ENCODE measurements around the gene HTT.

Gene HTT

DNA sequence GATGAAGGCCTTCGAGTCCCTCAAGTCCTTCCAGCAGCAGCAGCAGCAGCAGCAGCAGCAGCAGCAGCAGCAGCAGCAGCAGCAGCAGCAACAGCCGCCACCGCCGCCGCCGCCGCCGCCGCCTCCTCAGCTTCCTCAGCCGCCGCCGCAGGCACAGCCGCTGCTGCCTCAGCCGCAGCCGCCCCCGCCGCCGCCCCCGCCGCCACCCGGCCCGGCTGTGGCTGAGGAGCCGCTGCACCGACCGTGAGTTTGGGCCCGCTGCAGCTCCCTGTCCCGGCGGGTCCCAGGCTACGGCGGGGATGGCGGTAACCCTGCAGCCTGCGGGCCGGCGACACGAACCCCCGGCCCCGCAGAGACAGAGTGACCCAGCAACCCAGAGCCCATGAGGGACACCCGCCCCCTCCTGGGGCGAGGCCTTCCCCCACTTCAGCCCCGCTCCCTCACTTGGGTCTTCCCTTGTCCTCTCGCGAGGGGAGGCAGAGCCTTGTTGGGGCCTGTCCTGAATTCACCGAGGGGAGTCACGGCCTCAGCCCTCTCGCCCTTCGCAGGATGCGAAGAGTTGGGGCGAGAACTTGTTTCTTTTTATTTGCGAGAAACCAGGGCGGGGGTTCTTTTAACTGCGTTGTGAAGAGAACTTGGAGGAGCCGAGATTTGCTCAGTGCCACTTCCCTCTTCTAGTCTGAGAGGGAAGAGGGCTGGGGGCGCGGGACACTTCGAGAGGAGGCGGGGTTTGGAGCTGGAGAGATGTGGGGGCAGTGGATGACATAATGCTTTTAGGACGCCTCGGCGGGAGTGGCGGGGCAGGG is 568 bp downstream of the HTT start:
- Histone ChIP-seq H3K27ac (peak overlapping the region; percentile 83 to 95 (median 90)), H3K9ac (peak overlapping the region; percentile 87 to 97 (median 95)), H3K4me2 (peak overlapping the region; percentile 86 to 99 (median 92)), H3K27me3 (no peaks in the 10 kb centered on the region), H3K4me1 (peaks cover 44 to 53% (median 50%) of the 10 kb centered on the region in 10 experiments), H3K4me3 (peak overlapping the region; percentile 75 to 97 (median 92)), H3K9me3 (replicated peaks in 1 of 11) (no peaks in the 10 kb centered on the region), H3K36me3 (peaks cover 0 to 8% (median 0%) of the 10 kb centered on the region in 11 experiments; a peak in 3 of 22 replicates), H4K20me1 (peaks cover 44 to 50% (median 45%) of the 10 kb centered on the region in 11 experiments; a peak in 21 of 22 replicates)
- TF ChIP-seq Cebpa-rat (IDR thresholded peaks at IDR 0.05), result no peak

DNA sequence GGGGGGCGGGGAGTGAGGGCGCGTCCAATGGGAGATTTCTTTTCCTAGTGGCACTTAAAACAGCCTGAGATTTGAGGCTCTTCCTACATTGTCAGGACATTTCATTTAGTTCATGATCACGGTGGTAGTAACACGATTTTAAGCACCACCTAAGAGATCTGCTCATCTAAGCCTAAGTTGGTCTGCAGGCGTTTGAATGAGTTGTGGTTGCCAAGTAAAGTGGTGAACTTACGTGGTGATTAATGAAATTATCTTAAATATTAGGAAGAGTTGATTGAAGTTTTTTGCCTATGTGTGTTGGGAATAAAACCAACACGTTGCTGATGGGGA is 1.1 kb downstream of the HTT start:
- Histone ChIP-seq H3K9ac (peak overlapping the region; percentile 65 to 97 (median 94); a peak in 21 of 22 replicates), H3K36me3 (peaks cover 0 to 8% (median 0%) of the 10 kb centered on the region in 11 experiments; a peak in 3 of 22 replicates), H4K20me1 (peaks cover 48 to 55% (median 51%) of the 10 kb centered on the region in 11 experiments; a peak in 21 of 22 replicates), H3K27ac (peak overlapping the region in 10 of 11 experiments; percentile 42 to 95 (median 88); a peak in 18 of 22 replicates), H3K9me3 (replicated peaks in 1 of 11) (no peaks in the 10 kb centered on the region), H3K27me3 (no peaks in the 10 kb centered on the region), H3K4me2 (peak overlapping the region; percentile 86 to 99 (median 92)), H3K4me1 (peaks cover 46 to 54% (median 50%) of the 10 kb centered on the region in 10 experiments), H3K4me3 (peak overlapping the region; percentile 75 to 97 (median 92))
- TF ChIP-seq Cebpa-rat (IDR thresholded peaks at IDR 0.05), result no peak

DNA sequence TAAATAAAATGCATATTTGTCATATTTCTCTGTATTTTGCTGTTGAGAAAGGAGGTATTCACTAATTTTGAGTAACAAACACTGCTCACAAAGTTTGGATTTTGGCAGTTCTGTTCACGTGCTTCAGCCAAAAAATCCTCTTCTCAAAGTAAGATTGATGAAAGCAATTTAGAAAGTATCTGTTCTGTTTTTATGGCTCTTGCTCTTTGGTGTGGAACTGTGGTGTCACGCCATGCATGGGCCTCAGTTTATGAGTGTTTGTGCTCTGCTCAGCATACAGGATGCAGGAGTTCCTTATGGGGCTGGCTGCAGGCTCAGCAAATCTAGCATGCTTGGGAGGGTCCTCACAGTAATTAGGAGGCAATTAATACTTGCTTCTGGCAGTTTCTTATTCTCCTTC is 3.3 kb downstream of the HTT start:
- Histone ChIP-seq H3K36me3 (peaks cover 0 to 18% (median 2%) of the 10 kb centered on the region in 11 experiments; a peak in 8 of 22 replicates), H3K9ac (peak overlapping the region in 10 of 11 experiments; percentile 1 to 54 (median 28); a peak in 9 of 22 replicates), H4K20me1 (peaks cover 65 to 77% (median 73%) of the 10 kb centered on the region in 11 experiments; a peak in 21 of 22 replicates), H3K4me1 (peaks cover 46 to 57% (median 50%) of the 10 kb centered on the region in 10 experiments), H3K27ac (peak overlapping the region in 6 of 11 experiments; percentile 16 to 36 (median 25); a peak in 6 of 22 replicates), H3K4me2 (peak overlapping the region; percentile 56 to 98 (median 91)), H3K4me3 (no peak overlapping the region), H3K27me3 (no peaks in the 10 kb centered on the region), H3K9me3 (replicated peaks in 1 of 11) (no peaks in the 10 kb centered on the region)
- no peak for TF ChIP-seq Cebpa-rat (IDR thresholded peaks at IDR 0.05)

DNA sequence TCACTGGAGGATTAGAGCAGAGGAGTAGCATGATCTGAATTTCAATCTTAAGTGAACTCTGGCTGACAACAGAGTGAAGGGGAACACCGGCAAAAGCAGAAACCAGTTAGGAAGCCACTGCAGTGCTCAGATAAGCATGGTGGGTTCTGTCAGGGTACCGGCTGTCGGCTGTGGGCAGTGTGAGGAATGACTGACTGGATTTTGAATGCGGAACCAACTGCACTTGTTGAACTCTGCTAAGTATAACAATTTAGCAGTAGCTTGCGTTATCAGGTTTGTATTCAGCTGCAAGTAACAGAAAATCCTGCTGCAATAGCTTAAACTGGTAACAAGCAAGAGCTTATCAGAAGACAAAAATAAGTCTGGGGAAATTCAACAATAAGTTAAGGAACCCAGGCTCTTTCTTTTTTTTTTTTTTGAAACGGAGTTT is 5.2 kb downstream of the HTT start:
- H3K9ac ChIP-seq, result no peak overlapping the region
- no peak overlapping the region for H3K27ac ChIP-seq
- no peaks in the 10 kb centered on the region for H3K27me3 ChIP-seq

DNA sequence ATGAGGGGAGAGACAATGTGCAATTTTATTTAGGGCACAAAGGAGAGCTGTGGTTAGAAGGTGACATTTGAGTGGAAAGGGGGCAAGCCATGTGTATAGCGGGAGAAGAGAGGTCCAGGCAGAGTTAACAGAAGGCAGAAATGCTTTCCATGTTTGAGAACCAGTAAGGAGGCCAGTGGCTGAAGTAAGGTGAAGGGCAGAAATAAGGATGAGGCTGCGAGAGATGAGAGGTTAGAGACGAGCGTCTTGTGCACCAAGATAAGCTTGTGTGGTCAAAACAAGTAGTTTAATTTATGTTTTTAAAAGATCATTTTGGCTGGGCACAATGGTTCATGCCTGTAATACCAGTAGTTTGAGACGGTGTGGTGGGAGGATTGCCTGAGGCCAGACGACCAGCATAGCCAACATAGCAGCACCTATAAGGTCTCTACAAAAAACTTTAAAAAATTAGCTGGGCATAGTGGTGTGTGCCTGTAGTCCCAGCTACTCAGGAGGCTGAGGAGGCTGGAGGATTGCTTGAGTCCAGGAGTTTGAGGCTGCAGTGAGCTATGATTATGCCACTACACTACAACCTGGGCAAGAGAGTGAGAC is 8.5 kb downstream of the HTT start:
- Histone ChIP-seq H3K4me1 (peaks cover 15 to 33% (median 22%) of the 10 kb centered on the region in 10 experiments), H3K4me3 (no peak overlapping the region), H3K9ac (no peak overlapping the region), H3K4me2 (no peak overlapping the region), H4K20me1 (peaks cover 75 to 100% (median 96%) of the 10 kb centered on the region in 11 experiments; a peak in 21 of 22 replicates), H3K27me3 (no peaks in the 10 kb centered on the region), H3K27ac (no peak overlapping the region), H3K36me3 (peaks cover 15 to 38% (median 28%) of the 10 kb centered on the region in 11 experiments), H3K9me3 (replicated peaks in 1 of 11) (no peaks in the 10 kb centered on the region)
- TF ChIP-seq Cebpa-rat (IDR thresholded peaks at IDR 0.05), result no peak

More for the DNA sequence above, 5.2 kb downstream of the HTT start:
- TF ChIP-seq Cebpa-rat (IDR thresholded peaks at IDR 0.05), result no peak
- H3K4me1 ChIP-seq, result peaks cover 39 to 57% (median 43%) of the 10 kb centered on the region in 10 experiments
- H4K20me1 ChIP-seq, result peaks cover 78 to 96% (median 92%) of the 10 kb centered on the region in 11 experiments
- peak overlapping the region in 8 of 11 experiments; percentile 56 to 98 (median 92); a peak in 9 of 22 replicates for H3K4me2 ChIP-seq
- H3K9me3 ChIP-seq (replicated peaks in 1 of 11), result no peaks in the 10 kb centered on the region
- H3K36me3 ChIP-seq, result peaks cover 0 to 18% (median 4%) of the 10 kb centered on the region in 11 experiments; a peak in 10 of 22 replicates
- H3K4me3 ChIP-seq, result no peak overlapping the region

DNA sequence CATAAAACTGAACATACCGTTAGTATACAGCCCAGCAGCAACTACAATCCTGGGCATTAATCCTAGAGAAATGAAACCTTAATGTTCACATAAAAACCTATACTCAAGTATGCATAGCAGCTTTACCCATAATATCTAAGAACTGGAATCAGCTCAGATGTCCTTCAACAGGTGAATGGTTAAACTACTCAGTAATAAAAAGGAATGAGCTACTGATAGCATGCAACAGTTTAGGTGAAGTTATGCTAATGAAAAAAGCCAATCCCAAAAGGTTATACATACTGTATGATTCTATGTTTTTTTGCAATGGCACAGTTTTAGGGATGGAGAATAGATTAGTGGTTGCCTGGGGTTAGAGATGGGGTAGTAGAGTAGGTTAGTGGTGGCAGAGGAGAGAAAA is 9.3 kb downstream of the HTT start:
- Histone ChIP-seq H3K27ac (no peak overlapping the region), H3K4me1 (peaks cover 8 to 25% (median 15%) of the 10 kb centered on the region in 10 experiments), H3K9me3 (replicated peaks in 1 of 11) (no peaks in the 10 kb centered on the region), H3K9ac (no peak overlapping the region), H3K27me3 (no peaks in the 10 kb centered on the region), H3K4me2 (no peak overlapping the region), H3K36me3 (peaks cover 22 to 46% (median 35%) of the 10 kb centered on the region in 11 experiments), H4K20me1 (peaks cover 68 to 99% (median 89%) of the 10 kb centered on the region in 11 experiments; a peak in 21 of 22 replicates), H3K4me3 (no peak overlapping the region)
- TF ChIP-seq Cebpa-rat (IDR thresholded peaks at IDR 0.05), result no peak

DNA sequence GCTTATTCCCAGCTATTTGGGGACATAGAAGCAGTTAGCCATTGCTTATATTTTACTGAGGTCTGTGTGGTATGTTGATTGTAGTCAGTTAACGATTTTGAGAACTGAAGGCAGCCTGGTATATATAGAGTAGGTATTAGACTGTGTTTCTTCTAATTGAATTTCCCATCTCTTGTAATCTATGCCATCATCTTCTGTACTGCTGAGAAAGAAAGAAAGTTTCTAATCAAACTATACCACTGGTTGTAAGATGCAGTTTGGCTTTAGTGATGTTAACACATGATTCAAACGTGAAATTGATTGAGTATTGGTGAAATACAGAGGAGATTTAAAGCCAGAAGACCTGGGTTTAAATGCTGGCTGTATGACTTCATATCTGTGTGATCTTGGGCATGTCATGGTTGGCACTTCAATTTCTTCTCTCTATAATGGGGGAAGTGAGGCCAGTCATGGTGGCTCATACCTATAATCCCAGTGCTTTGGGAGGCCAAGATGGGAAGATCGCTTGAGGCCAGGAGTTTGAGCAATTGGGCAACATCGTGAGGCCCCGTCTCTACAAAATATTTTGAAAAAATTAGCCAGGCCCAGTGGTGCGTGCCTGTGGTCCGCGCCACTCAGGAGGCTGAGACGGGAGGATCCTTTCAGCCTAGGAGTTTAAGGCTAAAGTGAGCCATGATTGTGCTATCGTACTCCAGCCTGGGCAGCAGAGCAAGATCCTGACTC is 11.6 kb downstream of the HTT start:
- H3K4me3 ChIP-seq, result no peak overlapping the region
- no peaks in the 10 kb centered on the region for H3K27me3 ChIP-seq
- no peaks in the 10 kb centered on the region for H3K9me3 ChIP-seq (replicated peaks in 1 of 11)
- no peak overlapping the region for H3K4me2 ChIP-seq
- no peak for TF ChIP-seq Cebpa-rat (IDR thresholded peaks at IDR 0.05)
- no peak overlapping the region for H3K9ac ChIP-seq
- H3K4me1 ChIP-seq, result peaks cover 0 to 7% (median 5%) of the 10 kb centered on the region in 10 experiments; a peak in 3 of 20 replicates
- peaks cover 51 to 98% (median 67%) of the 10 kb centered on the region in 11 experiments; a peak in 21 of 22 replicates for H4K20me1 ChIP-seq
- H3K27ac ChIP-seq, result no peak overlapping the region
- H3K36me3 ChIP-seq, result peaks cover 38 to 68% (median 54%) of the 10 kb centered on the region in 11 experiments

DNA sequence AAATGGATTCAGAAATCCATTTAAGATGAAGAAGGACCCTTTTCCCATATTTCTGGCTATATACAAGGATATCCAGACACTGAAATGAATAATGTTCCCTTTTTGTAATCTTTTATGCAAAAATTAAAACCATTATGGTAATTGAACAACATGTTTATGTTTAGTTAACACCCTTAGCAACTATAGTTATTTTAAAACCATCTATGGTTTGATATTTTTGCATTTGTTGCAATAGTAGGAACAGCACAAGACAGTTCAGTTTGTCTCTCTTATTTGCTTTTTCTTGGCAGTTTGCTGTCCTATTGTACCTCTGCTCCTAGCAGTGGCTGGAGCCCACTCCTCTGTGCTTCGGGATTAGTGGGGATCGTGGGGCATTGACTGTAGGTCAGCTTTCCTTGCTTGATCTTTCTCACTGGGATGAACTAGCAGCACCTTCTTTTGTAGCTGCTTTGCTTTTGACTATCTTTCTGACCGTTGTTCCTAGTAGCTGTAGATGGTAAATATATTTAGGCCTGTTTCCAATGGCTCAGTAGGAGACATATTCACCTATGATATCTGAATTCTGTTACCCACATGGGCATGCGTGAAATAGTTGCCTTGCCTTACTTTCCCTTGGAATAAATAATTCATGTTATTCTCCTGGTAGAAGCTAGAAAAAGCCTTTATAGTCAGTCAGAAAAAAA is 12.8 kb downstream of the HTT start:
- Histone ChIP-seq H3K4me3 (no peak overlapping the region), H3K36me3 (peaks cover 48 to 79% (median 63%) of the 10 kb centered on the region in 11 experiments), H3K4me1 (peaks cover 0 to 7% (median 4%) of the 10 kb centered on the region in 10 experiments; a peak in 4 of 20 replicates), H3K27ac (no peak overlapping the region), H3K4me2 (no peak overlapping the region), H3K27me3 (no peaks in the 10 kb centered on the region), H3K9ac (no peak overlapping the region), H4K20me1 (peaks cover 43 to 89% (median 57%) of the 10 kb centered on the region in 11 experiments; a peak in 21 of 22 replicates), H3K9me3 (replicated peaks in 1 of 11) (peaks cover 0 to under 1% (median 0%) of the 10 kb centered on the region in 11 experiments; a peak in 2 of 22 replicates)
- TF ChIP-seq Cebpa-rat (IDR thresholded peaks at IDR 0.05), result no peak

All from BLaER1 treated with 17β-estradiol and CSF1 and Interleukin-3, amounts not matched to agents 10 nM and 100 nM (cell line).